Fibroblast of the conjunctiva (primary cell): Measurements from ENCODE around the gene CAB39L.

ENCODE experiments used
- DNase-seq: peaks from one replicate; pipeline ENCODE4 v3.0.0-alpha.2; 2010; ENCODE audit warnings: low read depth

Gene CAB39L

GRCh38 chr13:49399801-49400472, 43.9 kb downstream of the CAB39L start:
- DNase-seq, result no peak

DNA sequence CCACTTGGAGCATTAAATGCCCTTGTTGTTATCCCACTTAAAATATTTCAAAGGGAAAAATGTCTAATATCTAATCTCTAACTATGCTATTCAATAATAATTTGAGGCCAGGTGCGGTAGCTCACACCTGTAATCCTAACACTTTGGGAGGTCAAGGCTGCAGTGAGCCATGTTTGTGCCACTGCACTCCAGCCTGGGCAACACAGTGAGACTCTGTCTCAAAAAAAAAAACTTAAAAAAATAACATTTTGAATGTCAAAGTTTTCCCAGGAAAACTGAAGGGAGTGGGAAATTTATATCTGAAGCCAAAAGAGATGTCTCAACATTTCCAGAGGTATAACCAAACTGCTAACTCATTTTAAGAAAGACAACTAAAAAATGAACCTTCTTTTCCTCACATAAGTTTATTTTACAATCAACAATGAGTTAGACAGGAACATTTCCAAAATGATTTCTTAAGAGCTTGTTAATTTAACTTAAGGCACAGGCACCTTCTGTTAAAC, 47.9 kb downstream of the CAB39L start:
- no peak for DNase-seq

GRCh38 chr13:49395451-49395865, 48.4 kb downstream of the CAB39L start:
- DNase-seq, result peak; percentile 43

DNA sequence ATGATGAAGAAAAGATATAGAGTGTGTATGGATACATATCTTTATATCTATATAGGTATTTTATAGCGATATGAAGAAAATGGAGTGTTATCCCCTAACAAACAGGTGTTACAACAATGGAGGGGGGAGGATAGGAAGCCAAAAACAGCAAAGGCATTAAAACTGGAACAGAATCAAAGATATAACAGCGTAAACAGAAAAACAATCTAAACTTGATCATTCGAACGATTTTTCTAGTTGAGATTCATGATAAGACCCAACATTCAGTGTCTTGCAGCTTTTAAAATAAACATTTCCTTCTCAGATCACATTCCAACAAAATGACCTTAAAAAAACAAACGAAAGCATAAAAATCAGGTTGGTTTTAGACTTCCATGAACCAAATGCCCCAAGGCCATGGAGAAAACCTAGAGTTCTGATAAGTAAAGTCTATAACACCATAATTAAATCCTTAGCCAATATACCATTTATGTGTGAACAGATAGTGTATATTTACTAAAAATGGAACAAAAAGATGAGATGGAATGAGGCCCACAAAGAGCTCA, 55.7 kb downstream of the CAB39L start:
- no peak for DNase-seq

DNA sequence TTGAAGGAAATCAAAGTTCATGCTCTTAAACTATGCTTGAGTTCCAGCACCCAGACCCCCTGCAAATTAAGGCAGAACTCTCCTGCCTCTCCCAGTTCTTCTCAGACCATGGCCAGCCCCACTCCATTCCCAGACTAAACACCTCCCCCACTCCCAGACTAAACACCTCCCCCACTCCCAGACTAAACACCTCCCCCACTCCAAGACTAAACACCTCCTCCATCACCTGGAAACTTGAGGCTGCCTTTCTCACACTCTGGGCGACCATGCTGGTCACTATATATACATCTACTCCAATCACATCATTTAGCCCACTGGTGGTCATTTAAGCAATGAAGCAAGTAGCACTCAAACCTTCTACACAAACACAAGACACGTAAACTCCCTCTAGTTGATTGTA, 57.2 kb downstream of the CAB39L start:
- no peak for DNase-seq

DNA sequence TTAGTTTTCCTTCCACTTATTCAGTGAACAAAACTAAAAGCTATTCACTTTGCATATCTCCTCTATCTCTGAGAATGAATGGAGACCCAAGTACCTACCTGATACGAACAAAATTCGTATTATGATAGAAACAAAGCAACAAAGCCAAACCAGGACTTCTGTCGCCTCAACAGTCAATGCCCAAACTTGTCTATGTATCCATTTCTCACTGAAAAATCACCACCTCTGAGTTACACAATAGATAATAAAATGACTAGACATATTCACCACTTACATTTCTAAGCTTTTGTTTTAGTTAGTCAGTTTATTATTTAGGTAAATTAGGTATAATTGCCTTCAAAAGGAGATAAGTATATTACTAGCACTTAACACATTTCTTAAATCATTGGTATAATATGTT, 67.7 kb downstream of the CAB39L start:
- no peak for DNase-seq

GRCh38 chr13:49374585-49375290, 69.1 kb downstream of the CAB39L start:
- DNase-seq, result no peak

- DNase-seq, result no peak
Observed at GRCh38 chr13:49373716-49374115, 70.1 kb downstream of the CAB39L start.

DNA sequence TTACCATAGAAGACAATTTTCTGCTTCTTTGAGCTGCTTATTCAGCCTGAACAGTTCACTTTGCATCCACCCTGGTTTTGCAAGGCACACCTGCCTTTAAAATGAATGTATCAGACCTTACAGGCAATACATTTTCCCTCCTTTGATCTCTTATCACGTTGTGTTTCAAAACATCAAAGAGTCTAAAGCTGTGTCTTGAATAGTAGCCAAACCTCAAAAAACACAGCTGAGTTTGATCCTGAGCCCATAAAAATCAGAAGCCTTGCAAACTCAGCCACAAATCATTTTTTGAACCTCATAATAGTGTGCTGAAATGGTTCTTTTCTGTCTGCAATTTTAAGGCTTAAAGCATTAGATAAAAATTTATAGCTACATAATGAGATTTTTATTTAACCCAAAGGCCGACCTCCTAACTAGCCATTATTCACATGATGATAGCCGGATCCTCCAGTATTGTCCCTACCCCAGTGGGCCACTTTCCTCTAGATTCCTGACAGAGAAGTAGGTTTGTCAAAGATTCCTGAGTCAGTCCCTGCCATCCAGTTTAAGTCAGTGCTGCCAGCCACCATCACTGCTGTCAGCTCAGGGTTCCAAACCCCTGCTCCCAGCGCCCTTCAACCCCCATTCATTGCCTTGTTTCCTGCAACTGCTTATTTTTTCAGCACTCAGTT, 71.8 kb downstream of the CAB39L start:
- no peak for DNase-seq

- DNase-seq, result no peak
Observed at GRCh38 chr13:49370371-49370770, 73.5 kb downstream of the CAB39L start.

GRCh38 chr13:49369866-49370265, 74.0 kb downstream of the CAB39L start:
- no peak for DNase-seq

- no peak for DNase-seq
Observed at GRCh38 chr13:49368688-49369087, 75.2 kb downstream of the CAB39L start.

GRCh38 chr13:49367640-49368422, 76.0 kb downstream of the CAB39L start:
- DNase-seq, result no peak

- DNase-seq, result no peak
Observed at GRCh38 chr13:49366841-49367240, 77.0 kb downstream of the CAB39L start.

DNA sequence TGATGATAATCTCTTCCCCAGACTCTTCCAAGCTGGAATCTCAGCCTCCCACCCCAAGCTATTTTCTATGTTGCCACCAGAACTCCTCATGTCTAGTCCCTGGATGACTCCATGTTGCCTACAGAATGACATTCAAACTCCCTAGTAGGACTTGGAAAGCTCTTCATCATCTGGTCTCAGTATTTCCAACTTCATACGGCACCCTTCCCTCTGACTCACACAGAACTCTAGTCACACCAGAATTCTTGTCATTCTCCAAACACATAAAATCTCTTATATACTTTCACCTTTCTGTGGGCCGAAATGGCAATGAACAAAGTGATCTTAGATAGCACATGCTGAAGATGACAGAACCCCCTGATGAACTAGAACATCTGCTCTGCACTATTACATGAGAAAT, 86.2 kb downstream of the CAB39L start:
- DNase-seq, result no peak

GRCh38 chr13:49356223-49356622, 87.6 kb downstream of the CAB39L start:
- peak; percentile 64 for DNase-seq

- no peak for DNase-seq
Observed at GRCh38 chr13:49354719-49355118, 89.1 kb downstream of the CAB39L start.

DNA sequence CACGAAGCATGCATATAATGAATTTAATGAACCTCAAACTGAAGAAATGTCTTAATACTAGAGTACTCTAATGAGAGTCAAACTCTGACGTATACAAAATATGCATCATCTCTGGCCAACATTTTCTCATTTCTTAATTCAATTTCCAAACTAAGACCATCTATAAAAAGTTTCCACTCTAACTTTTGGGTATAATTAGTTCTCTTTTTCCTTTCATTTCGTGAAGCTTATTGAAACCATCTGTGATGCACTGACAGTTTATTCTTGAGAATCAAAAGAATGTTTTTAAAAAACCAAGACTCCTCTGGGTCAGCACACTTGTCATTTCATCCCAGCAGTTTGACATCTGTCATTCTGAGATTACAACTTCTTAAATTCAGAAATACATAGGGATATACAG, 90.0 kb downstream of the CAB39L start:
- DNase-seq, result no peak

DNA sequence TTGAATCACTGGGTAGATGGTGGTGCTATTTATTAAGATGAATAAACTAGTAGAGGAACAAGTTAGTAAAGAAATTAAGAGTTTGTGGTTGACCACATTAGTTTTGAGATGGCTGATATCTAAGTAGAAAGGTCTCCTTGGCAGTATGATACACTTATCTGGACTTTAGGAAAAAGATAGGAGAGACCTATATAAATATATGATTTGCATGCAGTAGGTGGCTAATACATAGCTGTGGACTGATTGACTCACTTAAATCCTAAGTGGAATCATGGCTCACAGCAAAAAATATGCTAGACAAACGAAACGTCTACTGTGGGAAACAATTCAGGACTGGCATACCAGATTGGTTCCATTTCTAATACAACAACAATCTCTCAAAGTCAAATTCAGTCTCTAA, 92.0 kb downstream of the CAB39L start:
- DNase-seq, result no peak

DNA sequence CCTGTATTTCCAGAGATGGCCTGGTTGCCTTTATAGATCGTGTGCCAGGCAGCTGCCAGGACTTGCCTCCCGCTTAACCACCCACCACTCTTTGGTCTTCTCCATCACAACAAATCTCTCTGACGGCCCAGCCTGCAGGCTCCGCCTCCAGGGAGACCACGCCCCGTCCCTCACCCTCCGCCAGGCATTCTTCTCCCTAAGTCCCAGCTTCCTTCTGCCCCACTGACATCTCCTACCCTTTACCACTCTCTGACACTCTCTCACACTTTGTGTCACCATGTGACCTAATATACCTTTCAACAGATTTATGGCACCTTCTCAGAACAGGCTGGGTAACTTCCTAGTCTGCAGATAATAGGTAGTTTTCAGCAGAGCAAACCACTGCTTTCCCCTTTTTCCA, 95.1 kb downstream of the CAB39L start:
- no peak for DNase-seq

DNA sequence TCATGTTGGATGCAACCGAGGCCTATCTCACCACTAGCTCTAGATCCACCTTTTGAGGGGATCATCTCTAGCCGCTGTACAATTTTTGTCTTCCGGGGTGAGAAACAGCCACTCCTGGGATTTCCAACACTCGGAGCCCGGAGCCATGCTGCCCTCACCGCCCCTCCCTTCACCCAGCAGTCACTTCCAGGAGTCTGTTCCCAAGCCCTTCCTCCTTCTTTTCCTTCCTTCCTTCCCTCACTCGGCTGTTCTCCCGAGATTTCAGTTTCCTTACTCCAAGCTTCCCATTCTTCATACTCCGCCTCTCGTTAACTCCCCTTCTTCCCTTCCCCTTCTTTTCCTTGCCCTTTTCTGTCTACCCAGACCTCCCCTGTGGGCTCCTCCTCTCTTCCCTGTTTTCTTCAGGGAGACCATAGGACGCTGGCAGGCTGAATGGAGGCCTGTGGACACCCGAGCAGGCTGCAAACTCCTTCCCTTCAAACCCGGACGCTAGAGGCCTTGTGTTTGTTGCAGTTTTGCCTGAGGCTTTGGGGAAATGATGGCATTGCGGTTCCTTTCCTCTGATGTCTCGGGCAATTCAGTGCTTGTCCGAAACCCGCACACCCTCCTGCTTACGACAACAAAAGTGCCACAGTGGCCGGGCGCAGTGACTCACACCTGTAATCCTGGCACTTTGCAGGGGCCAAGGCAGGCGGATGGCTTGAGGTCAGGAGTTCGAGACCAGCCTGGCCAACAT, 96.0 kb downstream of the CAB39L start:
- no peak for DNase-seq
